Lower leg skin (tissue), 4 donors: Measurements from ENCODE around the gene MS4A2. TPM values are rescaled to one million over a fixed set of nuclear protein-coding genes. Genes with fewer than 3 reads are reported as not detected.
"Not testable (repeated sequence)": the region's sequence is repeated elsewhere in the genome, so short reads cannot be mapped to it uniquely, and the experiment has no call there.

Source experiments
- DNase-seq, 2 donors: peaks; one replicate each; pipeline ENCODE4 v3.0.0-alpha.2; 2019; ENCODE audit warnings: low spot score in 2 of 2
- H3K4me3 ChIP-seq: fragments of 200-600 bp; sonication (generic); 2 replicates; pipeline ENCODE4 v1.5.1; 2017; ENCODE audit warnings: mild to moderate bottlenecking, low read depth; ENCODE audit not compliant: poor library complexity, severe bottlenecking
- POLR2A ChIP-seq, 2 donors: fragments of 450-650 bp; IDR thresholded peaks; one replicate each; pipeline ENCODE4 v1.6.1; 2016 to 2017; ENCODE audit warnings: antibody characterized with exemption in 2 of 2, mild to moderate bottlenecking in 1 of 2, moderate library complexity in 1 of 2
- WGBS, 2 donors: methylation state at CpG; one replicate each; pipeline ENCODE4 v1.1.5; 2018; 5-methylcytosine and 5-hydroxymethylcytosine counted together
- intact Hi-C: fragments of 100-400 bp; cut with DNase I; formaldehyde crosslinking; loops from one replicate; pipeline ENCODE4 v1.15.0; 2023; ENCODE audit warnings: low total_unique reads
- total RNA-seq, 4 donors: library from RNA; depleted of rRNA; stranded (reverse); fragments of >200 nt; gene quantifications; one replicate each; pipeline ENCODE4 v1.1.0, GENCODE V29; 2016
- TF ChIP-seq, protein P1 (sequence below), 3 donors: fragments of 450-650 bp; IDR thresholded peaks; one replicate each; pipeline ENCODE4 v1.5.1; 2016; ENCODE audit warnings: antibody characterized with exemption in 3 of 3, mild to moderate bottlenecking in 3 of 3, moderate library complexity in 2 of 3

The MS4A2 gene
- total RNA-seq, 4 donors from 2014 or later, result 0.13 to 1.8 (median 0.32) TPM

DNA sequence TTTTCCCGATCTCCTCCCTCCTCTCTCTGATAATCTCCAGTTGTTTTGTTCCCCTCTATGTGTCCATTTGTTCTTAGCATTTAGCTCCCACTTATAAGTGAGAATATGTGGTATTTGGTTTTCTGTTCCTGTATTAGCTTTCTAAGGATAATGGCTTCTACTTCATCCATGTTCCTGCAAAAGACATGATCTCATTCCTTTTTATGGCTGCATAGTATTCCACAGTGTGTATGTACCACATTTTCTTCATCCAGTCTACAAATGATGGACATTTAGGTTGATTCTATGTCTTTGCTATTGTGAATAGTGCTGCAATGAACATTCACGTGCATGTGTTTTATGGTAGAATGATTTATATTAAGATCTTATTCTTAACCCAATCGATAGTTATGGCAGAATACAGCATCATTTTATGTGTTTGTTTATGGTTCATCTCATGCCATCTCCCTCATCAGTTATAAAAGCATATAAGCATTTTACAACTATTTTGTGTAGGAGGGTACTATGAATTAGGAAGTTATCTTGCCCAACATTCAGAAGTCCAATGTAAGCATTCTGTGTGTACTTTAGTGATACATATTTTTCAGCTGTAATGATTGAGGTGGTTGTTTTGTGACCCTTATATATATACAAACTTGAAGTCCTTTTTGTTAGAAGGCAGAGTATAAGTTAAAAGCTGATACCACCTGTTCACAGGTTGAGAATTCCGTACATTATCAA is 28.8 kb upstream of the MS4A2 start:
- intact Hi-C loops, result no loop called here
- DNase-seq, result no peak
- 90 to 96% methylated on average over 4 of the region's 4 CpGs for WGBS, 2 donors
- TF ChIP-seq, protein P1, sequence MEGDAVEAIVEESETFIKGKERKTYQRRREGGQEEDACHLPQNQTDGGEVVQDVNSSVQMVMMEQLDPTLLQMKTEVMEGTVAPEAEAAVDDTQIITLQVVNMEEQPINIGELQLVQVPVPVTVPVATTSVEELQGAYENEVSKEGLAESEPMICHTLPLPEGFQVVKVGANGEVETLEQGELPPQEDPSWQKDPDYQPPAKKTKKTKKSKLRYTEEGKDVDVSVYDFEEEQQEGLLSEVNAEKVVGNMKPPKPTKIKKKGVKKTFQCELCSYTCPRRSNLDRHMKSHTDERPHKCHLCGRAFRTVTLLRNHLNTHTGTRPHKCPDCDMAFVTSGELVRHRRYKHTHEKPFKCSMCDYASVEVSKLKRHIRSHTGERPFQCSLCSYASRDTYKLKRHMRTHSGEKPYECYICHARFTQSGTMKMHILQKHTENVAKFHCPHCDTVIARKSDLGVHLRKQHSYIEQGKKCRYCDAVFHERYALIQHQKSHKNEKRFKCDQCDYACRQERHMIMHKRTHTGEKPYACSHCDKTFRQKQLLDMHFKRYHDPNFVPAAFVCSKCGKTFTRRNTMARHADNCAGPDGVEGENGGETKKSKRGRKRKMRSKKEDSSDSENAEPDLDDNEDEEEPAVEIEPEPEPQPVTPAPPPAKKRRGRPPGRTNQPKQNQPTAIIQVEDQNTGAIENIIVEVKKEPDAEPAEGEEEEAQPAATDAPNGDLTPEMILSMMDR (IDR thresholded peaks at IDR 0.05), result no peak
- TF ChIP-seq POLR2A (IDR thresholded peaks at IDR 0.05), result no peak
- no peak overlapping the region for H3K4me3 ChIP-seq

DNA sequence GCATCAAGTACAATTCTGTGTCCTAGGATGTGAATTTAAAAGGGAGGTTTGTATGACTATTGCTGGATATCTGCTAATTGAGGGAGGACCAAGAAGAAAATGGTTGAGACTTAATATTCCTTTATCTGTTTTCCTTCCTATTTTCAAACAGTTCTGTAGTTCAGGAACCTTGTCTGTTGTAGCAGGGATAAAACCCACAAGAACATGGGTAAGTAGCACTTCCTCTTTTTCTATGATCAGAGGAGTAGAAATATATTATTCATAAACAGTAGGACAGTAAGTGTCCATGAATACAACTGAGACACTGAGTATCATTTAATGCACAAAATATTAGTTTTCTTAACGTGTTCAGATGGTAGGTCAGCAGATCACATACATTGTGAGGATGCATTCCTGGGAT is 24.4 kb upstream of the MS4A2 start:
- DNase-seq, result no peak
- WGBS, 2 donors, result 62 to 72% methylated on average over 1 of the region's 1 CpG
- no peak for TF ChIP-seq POLR2A (IDR thresholded peaks at IDR 0.05)
- TF ChIP-seq, protein P1 (IDR thresholded peaks at IDR 0.05), result no peak
- intact Hi-C loops, result no loop called here
- no peak overlapping the region for H3K4me3 ChIP-seq

DNA sequence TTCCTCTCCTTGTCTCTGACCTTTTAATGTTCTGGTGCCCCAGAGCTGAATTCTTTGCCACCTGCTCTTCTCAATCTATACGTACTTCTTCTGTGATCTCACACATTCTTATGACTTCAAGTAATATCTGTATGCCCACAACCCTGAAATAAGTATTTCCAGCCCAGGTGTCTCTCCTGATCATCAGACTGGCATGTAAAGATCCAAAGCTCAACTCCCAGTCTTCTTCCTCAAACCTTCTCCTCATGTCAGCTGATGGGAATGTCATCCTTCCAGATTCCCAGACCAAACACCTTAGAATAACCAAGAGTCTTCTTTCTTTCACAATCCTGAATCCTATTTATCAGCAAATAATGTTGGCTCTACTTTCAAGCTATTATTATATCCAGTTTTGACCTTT is 22.7 kb upstream of the MS4A2 start:
- WGBS, 2 donors, result 63 to 79% methylated on average over 1 of the region's 1 CpG
- no peak overlapping the region for H3K4me3 ChIP-seq
- intact Hi-C loops, result no loop called here
- no peak for DNase-seq
- no peak for TF ChIP-seq POLR2A (IDR thresholded peaks at IDR 0.05)
- TF ChIP-seq, protein P1 (IDR thresholded peaks at IDR 0.05), result no peak

DNA sequence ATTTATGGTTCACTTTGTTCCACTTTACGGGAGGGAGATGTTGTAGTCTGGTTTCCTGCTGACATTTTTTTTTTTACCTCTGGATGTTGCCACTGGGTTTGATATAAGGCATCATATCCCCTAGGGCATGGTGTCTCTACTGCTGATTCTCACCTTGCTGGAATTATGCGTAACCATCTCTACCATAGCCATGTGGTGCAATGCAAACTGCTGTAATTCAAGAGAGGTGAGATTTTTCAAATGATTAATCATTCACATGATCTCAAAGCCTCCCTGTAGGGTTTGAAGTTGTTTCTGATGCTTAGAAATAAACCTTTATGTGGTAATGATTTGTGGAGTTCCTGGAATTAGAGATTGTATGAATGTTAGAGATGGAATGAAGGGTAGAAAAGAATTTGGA is 19.0 kb upstream of the MS4A2 start:
- intact Hi-C loops, result no loop called here
- no peak for TF ChIP-seq POLR2A (IDR thresholded peaks at IDR 0.05)
- TF ChIP-seq, protein P1 (IDR thresholded peaks at IDR 0.05), result no peak
- no peak for DNase-seq
- WGBS, 2 donors, result 30 to 36% methylated on average over 2 of the region's 2 CpGs
- H3K4me3 ChIP-seq, result no peak overlapping the region

DNA sequence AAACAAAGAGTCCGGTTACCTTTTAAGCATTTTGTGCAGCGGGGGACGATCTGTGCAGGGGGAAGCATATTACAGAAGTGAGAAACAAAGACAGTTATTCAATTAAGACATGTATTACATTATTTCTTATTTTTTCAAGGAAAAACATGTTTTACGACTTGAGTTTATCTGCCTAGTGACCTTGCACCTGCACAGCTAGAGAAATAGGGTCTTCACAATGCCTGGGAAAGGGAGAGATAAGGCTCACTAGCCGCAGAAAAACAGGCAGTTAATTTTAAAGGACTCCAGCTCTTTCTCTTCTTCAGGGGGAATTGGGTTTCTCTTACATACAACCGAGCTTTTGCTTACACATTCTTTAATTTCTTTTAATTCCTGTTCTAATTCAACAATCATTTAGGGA is 16.8 kb upstream of the MS4A2 start:
- H3K4me3 ChIP-seq, DNase-seq, intact Hi-C loops: not testable (repeated sequence)
- 81 to 86% methylated on average over 6 of the region's 6 CpGs for WGBS, 2 donors

DNA sequence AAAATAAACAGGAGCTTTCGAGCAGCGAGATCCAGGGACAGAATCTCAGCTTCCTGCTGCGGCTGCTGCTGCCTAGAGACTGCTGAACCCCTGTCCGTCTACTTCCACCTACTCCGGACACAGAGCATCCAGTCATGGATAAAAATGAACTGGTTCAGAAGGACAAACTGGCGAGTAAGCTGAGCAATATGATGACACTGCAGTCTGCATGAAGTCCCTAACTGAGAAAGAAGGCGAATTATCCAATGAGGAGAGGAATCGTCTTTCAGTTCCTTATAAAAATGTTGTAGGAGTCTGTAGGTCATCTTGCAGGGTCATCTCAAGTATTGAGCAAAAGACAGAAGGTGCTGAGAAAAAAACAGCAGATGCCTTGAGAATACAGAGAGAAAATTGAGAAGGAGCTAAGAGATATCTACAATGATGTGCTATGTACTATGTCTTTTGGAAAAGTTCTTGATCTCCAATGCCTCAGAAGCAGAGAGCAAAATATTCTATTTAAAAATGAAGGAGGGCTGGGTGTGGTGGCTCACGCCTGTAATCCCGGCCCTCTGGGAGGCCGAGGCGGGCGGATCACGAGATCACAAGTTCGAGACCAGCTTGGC is 11.1 kb upstream of the MS4A2 start:
- 75 to 78% methylated on average over 15 of the region's 15 CpGs for WGBS, 2 donors
- no peak for DNase-seq
- no peak overlapping the region for H3K4me3 ChIP-seq
- TF ChIP-seq, protein P1 (IDR thresholded peaks at IDR 0.05), result no peak
- no peak for TF ChIP-seq POLR2A (IDR thresholded peaks at IDR 0.05)
- intact Hi-C loops, result no loop called here
